SK-N-SH (cell line): Measurements from ENCODE around the gene ANKS1B. TPM values are rescaled to one million over a fixed set of nuclear protein-coding genes. Genes with fewer than 3 reads are reported as not detected.

Experiments used
- CTCF ChIA-PET: fragments of 300-600, 350-600 bp; formaldehyde crosslinking; extraction: SDS; loops from one replicate; lab custom pipeline; 2021; lab: Yijun Ruan, JAX
- POLR2A ChIA-PET: fragments of 350-600 bp; sonication (Branson Sonifier 250); formaldehyde crosslinking; extraction: SDS; loops from one replicate; lab custom pipeline; 2020; ENCODE audit warnings: antibody characterized with exemption, inconsistent platforms; lab: Yijun Ruan, JAX
- DNase-seq: peaks from one replicate; pipeline ENCODE4 v3.0.0; 2012
- H2AFZ ChIP-seq: fragments of 200-600 bp; sonication (generic); 2 replicates; pipeline ENCODE4 v1.8.1; 2016; ENCODE audit warnings: antibody characterized with exemption, mild to moderate bottlenecking, low read depth
- H3F3A ChIP-seq: fragments of 200-600 bp; sonication (generic); replicated peaks from 2 replicates; pipeline ENCODE3; 2016; ENCODE audit warnings: antibody characterized with exemption, mild to moderate bottlenecking; ENCODE audit not compliant: insufficient read depth
- H3K27ac ChIP-seq, 2 experiments: fragments of 200-500 bp in 1 of 2; fragments of 200-600 bp in 1 of 2; sonication (Bioruptor generic) in 1 of 2; sonication (generic), shearing (Covaris generic) in 1 of 2; 2 replicates each; pipeline versions ENCODE4 v1.5.1 to v1.6.1; 2014 to 2016; ENCODE audit warnings: low read depth in 2 of 2, inconsistent platforms in 1 of 2, low read length in 1 of 2, mild to moderate bottlenecking in 1 of 2, mixed read lengths in 1 of 2
- H3K27me3 ChIP-seq: fragments of 200-600 bp; sonication (generic), shearing (Covaris generic); 2 replicates; pipeline ENCODE4 v1.6.1; 2016; ENCODE audit warnings: mixed run types; ENCODE audit not compliant: insufficient read depth
- H3K36me3 ChIP-seq, 2 experiments: fragments of 200-500 bp in 1 of 2; fragments of 200-600 bp in 1 of 2; sonication (Bioruptor generic) in 1 of 2; sonication (generic) in 1 of 2; replicated peaks in 1 of 2; 2 replicates each; pipeline versions ENCODE3 to v1.5.1; 2014 to 2016; ENCODE audit warnings: low read length in 1 of 2, mild to moderate bottlenecking in 1 of 2; ENCODE audit not compliant: insufficient read depth in 2 of 2, control insufficient read depth in 1 of 2
- H3K4me1 ChIP-seq, 2 experiments: fragments of 200-500 bp in 1 of 2; fragments of 200-600 bp in 1 of 2; sonication (Bioruptor generic) in 1 of 2; sonication (generic), shearing (Covaris generic) in 1 of 2; 2 replicates each; pipeline versions ENCODE4 v1.5.1 to v1.6.1; 2014 to 2016; ENCODE audit warnings: low read depth in 1 of 2, low read length in 1 of 2, mixed run types in 1 of 2; ENCODE audit not compliant: insufficient read depth in 2 of 2, control insufficient read depth in 1 of 2
- H3K4me2 ChIP-seq: fragments of 200-600 bp; sonication (generic), shearing (Covaris generic); 2 replicates; pipeline ENCODE4 v1.6.1; 2017; ENCODE audit warnings: mixed run types
- H3K4me3 ChIP-seq, 2 experiments: fragments of 200-500 bp in 1 of 2; fragments of 200-600 bp in 1 of 2; sonication (Bioruptor generic) in 1 of 2; sonication (generic), shearing (Covaris generic) in 1 of 2; 2 replicates each; pipeline versions ENCODE4 v1.5.1 to v1.8.1; 2014 to 2016; ENCODE audit warnings: low read depth in 2 of 2, inconsistent platforms in 1 of 2, low read length in 1 of 2, mild to moderate bottlenecking in 1 of 2, mixed read lengths in 1 of 2, moderate library complexity in 1 of 2
- H3K79me2 ChIP-seq: fragments of 200-600 bp; sonication (generic); 2 replicates; pipeline ENCODE4 v1.8.1; 2017; ENCODE audit warnings: mild to moderate bottlenecking; ENCODE audit not compliant: insufficient read depth
- H3K9ac ChIP-seq: fragments of 200-600 bp; sonication (generic); 2 replicates; pipeline ENCODE4 v1.6.1; 2017; ENCODE audit warnings: mixed run types
- H3K9me2 ChIP-seq: fragments of 200-600 bp; sonication (generic); 2 replicates; pipeline ENCODE4 v1.6.1; 2017; ENCODE audit warnings: mixed run types
- H3K9me3 ChIP-seq: fragments of 200-600 bp; sonication (generic); 2 replicates; pipeline ENCODE4 v1.6.1; 2017; ENCODE audit warnings: mixed run types, mild to moderate bottlenecking, moderate library complexity
- H4K20me1 ChIP-seq: fragments of 200-600 bp; sonication (generic); 2 replicates; pipeline ENCODE4 v1.6.1; 2017; ENCODE audit warnings: mild to moderate bottlenecking, mixed run types; ENCODE audit not compliant: insufficient read depth
- CHD2 ChIP-seq: fragments of 150-350 bp; IDR thresholded peaks from 2 replicates; pipeline ENCODE4 v1.6.1; 2018; ENCODE audit warnings: low read length; ENCODE audit not compliant: partially characterized antibody
- ELF1 ChIP-seq: IDR thresholded peaks from 2 replicates; pipeline ENCODE4 v1.4.0; 2012
- EP300 ChIP-seq, 2 experiments: IDR thresholded peaks; 2 replicates each; pipeline versions ENCODE4 v1.4.0 to v1.6.1; 2012; ENCODE audit warnings: borderline replicate concordance in 1 of 2, low read depth in 1 of 2, low read length in 1 of 2
- FOSL2 ChIP-seq: IDR thresholded peaks from 2 replicates; pipeline ENCODE4 v1.4.0; 2012; ENCODE audit warnings: low read depth, mild to moderate bottlenecking, moderate library complexity, borderline replicate concordance
- FOXJ3 ChIP-seq: sonication (generic); formaldehyde crosslinking; IDR thresholded peaks from 2 replicates; pipeline ENCODE4 v1.5.1; 2020; ENCODE audit warnings: mild to moderate bottlenecking, missing genetic modification reagents
- FOXM1 ChIP-seq: IDR thresholded peaks from 2 replicates; pipeline ENCODE4 v1.4.0; 2012; ENCODE audit warnings: low read depth, mild to moderate bottlenecking
- GATA2 ChIP-seq: sonication (generic); formaldehyde crosslinking; IDR thresholded peaks from 2 replicates; pipeline ENCODE4 v1.5.0; 2020; ENCODE audit warnings: mild to moderate bottlenecking, missing genetic modification reagents
- MEF2A ChIP-seq: IDR thresholded peaks from 2 replicates; pipeline ENCODE4 v1.4.0; 2012; ENCODE audit warnings: low read depth, borderline replicate concordance
- NFIC ChIP-seq: IDR thresholded peaks from 2 replicates; pipeline ENCODE4 v1.4.0; 2012; ENCODE audit warnings: borderline replicate concordance
- POLR2AphosphoS5 ChIP-seq: IDR thresholded peaks from 2 replicates; pipeline ENCODE4 v1.6.1; 2012; ENCODE audit warnings: low read depth, low read length
- RCOR1 ChIP-seq: fragments of 150-350 bp; IDR thresholded peaks from 2 replicates; pipeline ENCODE4 v1.6.1; 2017; ENCODE audit warnings: antibody characterized with exemption, low read length
- RFX5 ChIP-seq: IDR thresholded peaks from 2 replicates; pipeline ENCODE4 v1.6.1; 2012; ENCODE audit warnings: mild to moderate bottlenecking, improper control_type of control experiment, low read length
- SIN3A ChIP-seq: IDR thresholded peaks from 2 replicates; pipeline ENCODE4 v1.6.1; 2012; ENCODE audit warnings: low read depth, mild to moderate bottlenecking, low read length, moderate library complexity, borderline replicate concordance
- SMC3 ChIP-seq: IDR thresholded peaks from 2 replicates; pipeline ENCODE4 v1.6.1; 2012; ENCODE audit warnings: low read depth, low read length, improper control_type of control experiment
- TAF1 ChIP-seq: IDR thresholded peaks from 2 replicates; pipeline ENCODE4 v1.6.1; 2012; ENCODE audit warnings: low read depth, mild to moderate bottlenecking, low read length, moderate library complexity, borderline replicate concordance
- TEAD4 ChIP-seq: IDR thresholded peaks from 2 replicates; pipeline ENCODE4 v1.4.0; 2012; ENCODE audit warnings: mild to moderate bottlenecking, borderline replicate concordance; ENCODE audit not compliant: insufficient read depth
- USF2 ChIP-seq: fragments of 150-350 bp; IDR thresholded peaks from 2 replicates; pipeline ENCODE4 v1.6.1; 2017; ENCODE audit warnings: antibody characterized with exemption, low read length, low read depth, borderline replicate concordance
- ZBTB33 ChIP-seq: IDR thresholded peaks from 2 replicates; pipeline ENCODE4 v1.4.0; 2012; ENCODE audit warnings: low read depth, borderline replicate concordance
- WGBS: methylation state at CpG from one replicate; pipeline ENCODE4 v1.1.6; 2017; ENCODE audit warnings: low lambda C conversion rate; 5-methylcytosine and 5-hydroxymethylcytosine counted together
- polyA plus RNA-seq, 3 experiments: library from polyadenylated mRNA; depleted of rRNA; stranded (reverse); fragments of >200 nt; gene quantifications; 2 replicates each; pipeline ENCODE4 v1.2.3, GENCODE V29; 2012

ANKS1B gene
- polyA plus RNA-seq, 1 of the 3 experiments (the other 2 are of a cell fraction) = 1.8 TPM

- POLR2A ChIA-PET = no interaction called here
- CTCF ChIA-PET = no interaction called here
These were observed 1167.0 kb downstream of the ANKS1B start for GRCh38 chr12:98817742-98818141.

GRCh38 chr12:98816720-98817119 lies 1168.0 kb downstream of the ANKS1B start:
- no peak overlapping the region for H3K4me3 ChIP-seq
- H4K20me1 ChIP-seq = no peaks in the 10 kb centered on the region
- no peak overlapping the region for H3K27ac ChIP-seq
- H3K9ac ChIP-seq = no peak overlapping the region
- H3F3A ChIP-seq = no peaks in the 10 kb centered on the region
- POLR2A ChIA-PET = no interaction called here
- H3K9me2 ChIP-seq = no peaks in the 10 kb centered on the region
- H3K79me2 ChIP-seq = no peaks in the 10 kb centered on the region
- no peaks in the 10 kb centered on the region for H3K9me3 ChIP-seq
- CTCF ChIA-PET = interaction anchor here (1.0 kb wide), 1 partner anchor 19 kb away, joined by 3 read pairs; no protein-coding TSS in a partner anchor
- no peaks in the 10 kb centered on the region; a peak in 1 of 4 replicates for H3K4me1 ChIP-seq
- H3K36me3 ChIP-seq = no peaks in the 10 kb centered on the region
- H3K27me3 ChIP-seq = no peaks in the 10 kb centered on the region
- no peak overlapping the region for H2AFZ ChIP-seq
- WGBS = 2% methylated on average over 4 of the region's 4 CpGs
- no peak overlapping the region for H3K4me2 ChIP-seq
- TF ChIP-seq GATA2 (CRISPR knock-in tag) (peak; percentile 71), POLR2AphosphoS5 (no peak), FOXJ3 (no peak), EP300 (IDR thresholded peaks at IDR 0.05; ENCODE audit: borderline replicate concordance in 1 of 2, low read depth in 1 of 2, low read length in 1 of 2) (0 out of 4 replicates have a peak, but pooled peaks of 1 of the 2 experiments have one; percentile 16), RCOR1 (0 out of 2 replicates have a peak, but pooled peaks have one; percentile 15), ELF1 (no peak)
- DNase-seq = peak; percentile 22

More at GRCh38 chr12:98817742-98818141, 1167.0 kb downstream of the ANKS1B start:
- TF ChIP-seq MEF2A (no peak), NFIC (no peak), RCOR1 (no peak), TEAD4 (no peak), ZBTB33 (no peak), FOSL2 (no peak), ELF1 (no peak), FOXM1 (no peak), TAF1 (no peak), USF2 (no peak), RFX5 (no peak), CHD2 (no peak), SMC3 (no peak), GATA2 (CRISPR knock-in tag) (no peak), SIN3A (no peak)
- DNase-seq = no peak
- Histone ChIP-seq H3F3A (no peaks in the 10 kb centered on the region), H3K36me3 (no peaks in the 10 kb centered on the region), H3K9me2 (no peaks in the 10 kb centered on the region), H2AFZ (no peak overlapping the region), H3K27me3 (no peaks in the 10 kb centered on the region), H3K79me2 (no peaks in the 10 kb centered on the region), H4K20me1 (no peaks in the 10 kb centered on the region), H3K4me3 (no peak overlapping the region), H3K4me1 (no peaks in the 10 kb centered on the region; a peak in 1 of 4 replicates), H3K9ac (no peak overlapping the region), H3K9me3 (no peaks in the 10 kb centered on the region), H3K27ac (no peak overlapping the region), H3K4me2 (no peak overlapping the region)
- WGBS = 36% methylated on average over 2 of the region's 2 CpGs
